ENCODE data around the gene TMC6. TPM values are rescaled to one million over a fixed set of nuclear protein-coding genes. Genes with fewer than 3 reads are reported as not detected.

Gene TMC6
- total and polyA plus RNA-seq, 2 of the 13 experiments (the other 11 are each of a cell fraction or from before 2014, with no cell fraction given) = 48.4 to 99.1 TPM

DNA sequence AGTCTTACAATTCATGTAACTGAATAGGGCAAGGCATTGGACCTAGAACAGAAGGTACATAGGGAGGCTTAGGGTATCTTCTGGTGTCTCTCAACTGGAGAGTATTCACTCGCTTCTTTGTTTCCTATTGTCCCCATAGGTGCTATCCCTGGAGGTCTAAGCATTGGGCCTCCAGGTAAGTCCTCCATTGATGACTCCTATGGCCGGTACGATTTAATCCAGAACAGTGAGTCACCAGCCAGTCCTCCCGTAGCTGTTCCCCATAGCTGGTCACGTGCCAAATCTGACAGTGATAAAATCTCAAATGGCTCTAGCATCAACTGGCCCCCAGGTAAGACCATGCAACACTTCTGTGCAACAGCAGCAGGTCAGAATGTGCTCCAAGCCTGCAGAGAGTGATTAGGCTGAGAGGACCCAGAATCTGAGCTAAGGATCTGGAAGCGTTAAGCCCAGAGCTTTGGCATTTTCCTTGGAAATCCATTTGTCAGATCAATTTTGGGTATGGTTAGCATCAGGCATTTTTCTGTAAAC is 35.7 kb downstream of the TMC6 start:
- in situ Hi-C loops (cut with HindIII; ENCODE audit: extremely low pct_ligation_motif_present, low pct_unique_long_range_greater_than_20kb) = no loop called here
- no TSS peak for BruUV-seq (replicated peaks)
- POLR2A ChIA-PET = no interaction called here

DNA sequence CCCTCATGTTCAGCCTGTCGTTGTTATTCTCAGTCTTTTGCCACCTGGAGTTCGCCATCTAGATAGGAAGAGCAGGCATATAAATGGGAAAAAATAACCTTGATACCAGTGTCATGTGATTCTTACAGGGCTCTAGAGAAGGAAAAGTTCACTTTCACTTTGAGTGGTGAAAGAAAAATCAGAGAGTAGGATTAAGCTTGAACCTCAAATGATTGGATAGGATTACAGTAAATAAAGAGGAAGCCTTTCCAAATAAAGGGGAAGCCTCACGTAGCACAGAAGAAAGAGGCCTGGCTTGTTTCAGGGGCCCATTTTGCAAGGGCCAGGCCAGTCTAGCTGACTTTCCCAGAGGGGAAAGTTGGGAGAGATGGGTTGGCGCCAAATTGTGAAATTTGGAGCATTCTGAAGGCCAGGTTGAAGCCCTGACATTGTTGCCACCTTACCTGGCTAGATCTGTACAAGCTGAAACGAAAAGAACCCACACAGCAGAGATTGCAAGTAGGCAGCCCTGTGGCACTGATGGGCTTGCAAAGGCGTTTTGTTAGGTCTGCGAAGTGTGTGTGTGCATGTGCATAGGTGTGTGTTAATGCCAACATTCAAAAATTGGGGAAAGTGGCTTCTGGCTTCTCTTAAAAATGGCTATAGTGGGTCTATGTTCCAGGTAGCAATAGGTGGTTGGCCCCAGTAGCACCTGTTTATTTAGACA is 38.8 kb downstream of the TMC6 start:
- no peak overlapping the region for H2AFZ ChIP-seq (ENCODE audit: low read length)
- no peaks in the 10 kb centered on the region for H3K27me3 ChIP-seq (ENCODE audit: control insufficient read depth in 1 of 2, insufficient read depth in 2 of 2, low read length in 2 of 2)
- no peak overlapping the region for H3K4me3 ChIP-seq (replicated peaks in 1 of 3; ENCODE audit: insufficient read depth in 1 of 3, low read depth in 2 of 3, low read length in 3 of 3)
- ATAC-seq = no peak
- no peak overlapping the region for H3K9ac ChIP-seq (ENCODE audit: insufficient read depth, low read depth, low read length)
- 94% methylated on average over 7 of the region's 7 CpGs for WGBS (ENCODE audit: low lambda C conversion rate)
- no peak for FAIRE-seq
- H4K20me1 ChIP-seq (ENCODE audit: insufficient read depth, low read length) = no peaks in the 10 kb centered on the region
- H3K79me2 ChIP-seq (ENCODE audit: insufficient read depth, low read length) = no peaks in the 10 kb centered on the region
- in situ Hi-C loops (cut with HindIII; ENCODE audit: extremely low pct_ligation_motif_present, low pct_unique_long_range_greater_than_20kb) = no loop called here
- intact Hi-C loops (cut with micrococcal nuclease; ENCODE audit: unreplicated experiment) = no loop called here
- no peak overlapping the region for H3K27ac ChIP-seq (ENCODE audit: extremely low read length, insufficient read depth, low read length)
- no peak for DNase-seq (ENCODE audit: low spot score)
- H3K4me1 ChIP-seq (ENCODE audit: insufficient read depth, low read length) = no peaks in the 10 kb centered on the region
- no peaks in the 10 kb centered on the region for H3K9me3 ChIP-seq (ENCODE audit: low read length)
- peaks cover 23 to 61% of the 10 kb centered on the region in 2 experiments for H3K36me3 ChIP-seq (replicated peaks in 1 of 2; ENCODE audit: control insufficient read depth in 1 of 2, insufficient read depth in 2 of 2, low read length in 2 of 2)
- ChIA-PET CTCF (ENCODE audit: low intra/inter-chr PET ratio, low total read pairs) (no interaction called here), POLR2A (no interaction called here)
- no peak overlapping the region for H3K4me2 ChIP-seq (ENCODE audit: low read depth, low read length)
- no TSS peak for BruUV-seq (replicated peaks)
- TF ChIP-seq IKZF5 (CRISPR knock-in tag; IDR thresholded peaks at IDR 0.05) = no peak
- TF ChIP-seq MXD4 (CRISPR knock-in tag; IDR thresholded peaks at IDR 0.05) = no peak
- TF ChIP-seq ZBTB7A (CRISPR knock-in tag; IDR thresholded peaks at IDR 0.05) = no peak
- no peak for TF ChIP-seq MLXIP (CRISPR knock-in tag; IDR thresholded peaks at IDR 0.05; ENCODE audit: borderline replicate concordance)
- TF ChIP-seq YY1 (IDR thresholded peaks at IDR 0.05; ENCODE audit: insufficient read depth, insufficient replicate concordance, low read depth, low read length) = no peak
- no peak for TF ChIP-seq ZNF740 (CRISPR knock-in tag; IDR thresholded peaks at IDR 0.05)
- no peak for TF ChIP-seq HHEX (CRISPR knock-in tag; IDR thresholded peaks at IDR 0.05)
- no peak for TF ChIP-seq MLX (CRISPR knock-in tag; IDR thresholded peaks at IDR 0.05)

More for the DNA sequence above, 35.7 kb downstream of the TMC6 start:
- Histone ChIP-seq H3K4me1 (ENCODE audit: insufficient read depth, low read length) (no peaks in the 10 kb centered on the region), H3K27me3 (ENCODE audit: control insufficient read depth in 1 of 2, insufficient read depth in 2 of 2, low read length in 2 of 2) (no peaks in the 10 kb centered on the region), H3K4me2 (ENCODE audit: low read depth, low read length) (no peak overlapping the region), H4K20me1 (ENCODE audit: insufficient read depth, low read length) (no peaks in the 10 kb centered on the region), H3K9ac (ENCODE audit: insufficient read depth, low read depth, low read length) (no peak overlapping the region), H3K36me3 (replicated peaks in 1 of 2; ENCODE audit: control insufficient read depth in 1 of 2, insufficient read depth in 2 of 2, low read length in 2 of 2) (peaks cover 30 to 72% of the 10 kb centered on the region in 2 experiments), H3K4me3 (replicated peaks in 1 of 3; ENCODE audit: insufficient read depth in 1 of 3, low read depth in 2 of 3, low read length in 3 of 3) (no peak overlapping the region), H2AFZ (ENCODE audit: low read length) (no peak overlapping the region), H3K27ac (ENCODE audit: extremely low read length, insufficient read depth, low read length) (no peak overlapping the region), H3K9me3 (ENCODE audit: low read length) (no peaks in the 10 kb centered on the region), H3K79me2 (ENCODE audit: insufficient read depth, low read length) (no peaks in the 10 kb centered on the region)
- FAIRE-seq = no peak
- no peak for DNase-seq (ENCODE audit: low spot score)
- CTCF ChIA-PET (ENCODE audit: low intra/inter-chr PET ratio, low total read pairs) = no interaction called here
- intact Hi-C loops (cut with micrococcal nuclease; ENCODE audit: unreplicated experiment) = no loop called here
- TF ChIP-seq ZNF234 (CRISPR knock-in tag; conservative IDR thresholded peaks at IDR 0.05) (no peak), ZNF841 (CRISPR knock-in tag; IDR thresholded peaks at IDR 0.05; ENCODE audit: borderline replicate concordance) (no peak), POGZ (CRISPR knock-in tag; IDR thresholded peaks at IDR 0.05) (no peak), ESRRA (CRISPR knock-in tag; IDR thresholded peaks at IDR 0.05; ENCODE audit: low read depth) (no peak), ZNF317 (CRISPR knock-in tag; IDR thresholded peaks at IDR 0.05) (no peak), JUN (CRISPR knock-in tag; IDR thresholded peaks at IDR 0.05) (no peak), NFE2 (CRISPR knock-in tag; IDR thresholded peaks at IDR 0.05) (no peak), DMAP1 (CRISPR knock-in tag; IDR thresholded peaks at IDR 0.05) (no peak), MBNL3 (CRISPR knock-in tag; conservative IDR thresholded peaks at IDR 0.05) (no peak), ZNF256 (CRISPR knock-in tag; conservative IDR thresholded peaks at IDR 0.05) (no peak), SNAPC2 (CRISPR knock-in tag; IDR thresholded peaks at IDR 0.05) (no peak)
- TF ChIP-seq, protein P1, sequence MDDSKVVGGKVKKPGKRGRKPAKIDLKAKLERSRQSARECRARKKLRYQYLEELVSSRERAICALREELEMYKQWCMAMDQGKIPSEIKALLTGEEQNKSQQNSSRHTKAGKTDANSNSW (CRISPR knock-in tag; IDR thresholded peaks at IDR 0.05; ENCODE audit: borderline replicate concordance) = no peak
- 94% methylated on average over 6 of the region's 6 CpGs for WGBS (ENCODE audit: low lambda C conversion rate)
- no peak for ATAC-seq

All from HepG2 (cell line).